Brain pericyte (primary cell): ENCODE results near the gene TCP11.

ENCODE experiments used
- DNase-seq: peaks from one replicate; pipeline ENCODE4 v3.0.0-alpha.2; 2012; ENCODE audit warnings: low read depth, low spot score

The TCP11 gene

GRCh38 chr6:35173044-35173426, 31.9 kb upstream of the TCP11 start:
- DNase-seq, result no peak

GRCh38 chr6:35170891-35171290, 29.8 kb upstream of the TCP11 start:
- DNase-seq, result no peak

- no peak for DNase-seq
Observed at GRCh38 chr6:35170166-35170565, 29.0 kb upstream of the TCP11 start.

- no peak for DNase-seq
Observed at GRCh38 chr6:35168461-35168861, 27.3 kb upstream of the TCP11 start.

- no peak for DNase-seq
Observed at GRCh38 chr6:35167505-35167904, 26.4 kb upstream of the TCP11 start.

- DNase-seq, result no peak
Observed at GRCh38 chr6:35166520-35166919, 25.4 kb upstream of the TCP11 start.

GRCh38 chr6:35166116-35166515, 25.0 kb upstream of the TCP11 start:
- DNase-seq, result no peak

- DNase-seq, result no peak
Observed at GRCh38 chr6:35165630-35166071, 24.5 kb upstream of the TCP11 start.

- no peak for DNase-seq
Observed at GRCh38 chr6:35164868-35165267, 23.7 kb upstream of the TCP11 start.

- DNase-seq, result no peak
Observed at GRCh38 chr6:35164277-35164676, 23.1 kb upstream of the TCP11 start.

- no peak for DNase-seq
Observed at GRCh38 chr6:35163836-35164235, 22.7 kb upstream of the TCP11 start.

GRCh38 chr6:35161776-35162607, 20.9 kb upstream of the TCP11 start:
- no peak for DNase-seq

GRCh38 chr6:35161266-35161665, 20.1 kb upstream of the TCP11 start:
- DNase-seq, result no peak

GRCh38 chr6:35160642-35161041, 19.5 kb upstream of the TCP11 start:
- no peak for DNase-seq

- DNase-seq, result no peak
Observed at GRCh38 chr6:35158520-35158919, 17.4 kb upstream of the TCP11 start.

- no peak for DNase-seq
Observed at GRCh38 chr6:35154947-35155346, 13.8 kb upstream of the TCP11 start.

- DNase-seq, result no peak
Observed at GRCh38 chr6:35154262-35154661, 13.1 kb upstream of the TCP11 start.

GRCh38 chr6:35152067-35152707, 11.0 kb upstream of the TCP11 start:
- DNase-seq, result no peak

GRCh38 chr6:35151466-35151865, 10.3 kb upstream of the TCP11 start:
- DNase-seq, result no peak

GRCh38 chr6:35149891-35150566, 8.9 kb upstream of the TCP11 start:
- DNase-seq, result no peak

GRCh38 chr6:35148167-35148741, 7.1 kb upstream of the TCP11 start:
- no peak for DNase-seq

- no peak for DNase-seq
Observed at GRCh38 chr6:35147486-35147885, 6.3 kb upstream of the TCP11 start.
